Measurements from ENCODE around the gene ADAMTS7. TPM values are rescaled to one million over a fixed set of nuclear protein-coding genes. Genes with fewer than 3 reads are reported as not detected.
"Not testable (repeated sequence)": the region's sequence is repeated elsewhere in the genome, so short reads cannot be mapped to it uniquely, and the experiment has no call there.

The ADAMTS7 gene
- total RNA-seq, 1 donor from 2014 or later: 55.1 TPM

- Mint-ChIP-seq H3K9me3 (ENCODE audit: unreplicated experiment) (no peaks in the 10 kb centered on the region), H3K36me3 (ENCODE audit: low read depth, unreplicated experiment) (no peaks in the 10 kb centered on the region), H3K4me1 (ENCODE audit: unreplicated experiment) (no peaks in the 10 kb centered on the region), H3K4me3 (ENCODE audit: unreplicated experiment) (no peak overlapping the region), H3K27me3 (ENCODE audit: unreplicated experiment) (peaks cover 1% of the 10 kb centered on the region), H3K27ac (ENCODE audit: unreplicated experiment) (no peak overlapping the region)
- DNase-seq (ENCODE audit: low spot score): no peak
- TF ChIP-seq CTCF (IDR thresholded peaks at IDR 0.05; ENCODE audit: unreplicated experiment): no peak
Measured at GRCh38 chr15:78727561-78727960, 83.7 kb downstream of the ADAMTS7 start.

GRCh38 chr15:78726870-78727551 lies 84.3 kb downstream of the ADAMTS7 start:
- Mint-ChIP-seq H3K36me3 (ENCODE audit: low read depth, unreplicated experiment) (no peaks in the 10 kb centered on the region), H3K9me3 (ENCODE audit: unreplicated experiment) (no peaks in the 10 kb centered on the region), H3K27ac (ENCODE audit: unreplicated experiment) (no peak overlapping the region), H3K4me1 (ENCODE audit: unreplicated experiment) (no peaks in the 10 kb centered on the region), H3K4me3 (ENCODE audit: unreplicated experiment) (no peak overlapping the region), H3K27me3 (ENCODE audit: unreplicated experiment) (peaks cover 1% of the 10 kb centered on the region)
- DNase-seq (ENCODE audit: low spot score): no peak
- no peak for TF ChIP-seq CTCF (IDR thresholded peaks at IDR 0.05; ENCODE audit: unreplicated experiment)

GRCh38 chr15:78719819-78720450 lies 91.3 kb downstream of the ADAMTS7 start:
- not testable (repeated sequence) for H3K27ac Mint-ChIP-seq (ENCODE audit: unreplicated experiment); DNase-seq (ENCODE audit: low spot score); H3K9me3 Mint-ChIP-seq (ENCODE audit: unreplicated experiment); H3K4me3 Mint-ChIP-seq (ENCODE audit: unreplicated experiment); H3K36me3 Mint-ChIP-seq (ENCODE audit: low read depth, unreplicated experiment); H3K4me1 Mint-ChIP-seq (ENCODE audit: unreplicated experiment); H3K27me3 Mint-ChIP-seq (ENCODE audit: unreplicated experiment)

- Mint-ChIP-seq H3K36me3 (ENCODE audit: low read depth, unreplicated experiment) (no peaks in the 10 kb centered on the region), H3K9me3 (ENCODE audit: unreplicated experiment) (no peaks in the 10 kb centered on the region), H3K27ac (ENCODE audit: unreplicated experiment) (no peak overlapping the region), H3K4me3 (ENCODE audit: unreplicated experiment) (no peak overlapping the region), H3K4me1 (ENCODE audit: unreplicated experiment) (no peaks in the 10 kb centered on the region), H3K27me3 (ENCODE audit: unreplicated experiment) (no peaks in the 10 kb centered on the region)
- no peak for DNase-seq (ENCODE audit: low spot score)
- no peak for TF ChIP-seq CTCF (IDR thresholded peaks at IDR 0.05; ENCODE audit: unreplicated experiment)
Measured at GRCh38 chr15:78718837-78719236, 92.4 kb downstream of the ADAMTS7 start.

- Mint-ChIP-seq H3K27ac (ENCODE audit: unreplicated experiment) (no peak overlapping the region), H3K9me3 (ENCODE audit: unreplicated experiment) (no peaks in the 10 kb centered on the region), H3K36me3 (ENCODE audit: low read depth, unreplicated experiment) (no peaks in the 10 kb centered on the region), H3K27me3 (ENCODE audit: unreplicated experiment) (no peaks in the 10 kb centered on the region), H3K4me3 (ENCODE audit: unreplicated experiment) (no peak overlapping the region), H3K4me1 (ENCODE audit: unreplicated experiment) (no peaks in the 10 kb centered on the region)
- no peak for TF ChIP-seq CTCF (IDR thresholded peaks at IDR 0.05; ENCODE audit: unreplicated experiment)
- no peak for DNase-seq (ENCODE audit: low spot score)
Measured at GRCh38 chr15:78717956-78718656, 93.2 kb downstream of the ADAMTS7 start.
